GM12878 (cell line): ENCODE data around the gene CYS1. TPM values are rescaled to one million over a fixed set of nuclear protein-coding genes. Genes with fewer than 3 reads are reported as not detected.

Source experiments
- BRCA1 ChIP-seq: IDR thresholded peaks from 2 replicates; pipeline ENCODE4 v1.6.1; 2011; ENCODE audit warnings: low read depth, low read length, improper control_type of control experiment
- CBFB ChIP-seq: IDR thresholded peaks from 2 replicates; pipeline ENCODE4 v1.6.1; 2016; ENCODE audit warnings: antibody characterized with exemption, low read depth
- CEBPB ChIP-seq, 2 experiments: fragments of 150-350 bp in 1 of 2; IDR thresholded peaks; 2 replicates each; pipeline ENCODE4 v1.6.1; 2012 to 2014; ENCODE audit warnings: low read depth in 2 of 2, low read length in 2 of 2, borderline replicate concordance in 1 of 2, inconsistent platforms in 1 of 2
- ETV6 ChIP-seq, 2 experiments: fragments of 450-650 bp in 1 of 2; IDR thresholded peaks in 1 of 2; conservative IDR thresholded peaks in 1 of 2; 2 replicates each; pipeline ENCODE4 v1.6.1; 2014; ENCODE audit warnings: antibody characterized with exemption in 1 of 2, borderline replicate concordance in 1 of 2, low read depth in 1 of 2, mild to moderate bottlenecking in 1 of 2, moderate library complexity in 1 of 2
- EZH2 ChIP-seq: IDR thresholded peaks from 2 replicates; pipeline ENCODE4 v1.6.1; 2012; ENCODE audit warnings: low read depth, mild to moderate bottlenecking, control low read depth, inconsistent platforms, low read length, borderline replicate concordance; ENCODE audit not compliant: control insufficient read depth
- JUND ChIP-seq: IDR thresholded peaks from 2 replicates; pipeline ENCODE4 v1.6.1; 2012; ENCODE audit warnings: low read depth, mild to moderate bottlenecking, low read length, improper control_type of control experiment, moderate library complexity
- KAT2A ChIP-seq: conservative IDR thresholded peaks from 2 replicates; pipeline ENCODE4 v1.6.1; 2011; ENCODE audit warnings: low read depth, low read length; ENCODE audit not compliant: control insufficient read depth
- KLF5 ChIP-seq: fragments of 450-650 bp; IDR thresholded peaks from 2 replicates; pipeline ENCODE4 v1.6.1; 2014; ENCODE audit warnings: mild to moderate bottlenecking; ENCODE audit not compliant: partially characterized antibody
- NFXL1 ChIP-seq: fragments of 450-650 bp; IDR thresholded peaks from 2 replicates; pipeline ENCODE4 v1.6.1; 2017; ENCODE audit warnings: antibody characterized with exemption, mild to moderate bottlenecking, borderline replicate concordance
- PML ChIP-seq: IDR thresholded peaks from 2 replicates; pipeline ENCODE4 v1.6.1; 2012; ENCODE audit warnings: low read length, inconsistent platforms
- SMAD1 ChIP-seq: fragments of 450-650 bp; IDR thresholded peaks from 2 replicates; pipeline ENCODE4 v1.6.1; 2018; ENCODE audit warnings: mild to moderate bottlenecking, low read depth; ENCODE audit not compliant: partially characterized antibody
- TARDBP ChIP-seq: IDR thresholded peaks from 2 replicates; pipeline ENCODE4 v1.6.1; 2016; ENCODE audit warnings: borderline replicate concordance
- TCF12 ChIP-seq: IDR thresholded peaks from 2 replicates; pipeline ENCODE4 v1.6.1; 2011; ENCODE audit warnings: low read depth, mild to moderate bottlenecking, low read length
- TCF3 ChIP-seq: IDR thresholded peaks from 2 replicates; pipeline ENCODE4 v1.6.1; 2012; ENCODE audit warnings: low read depth, mild to moderate bottlenecking, low read length, borderline replicate concordance; ENCODE audit not compliant: insufficient read depth
- TCF7 ChIP-seq: IDR thresholded peaks from 2 replicates; pipeline ENCODE4 v1.6.1; 2014; ENCODE audit warnings: antibody characterized with exemption, borderline replicate concordance
- YY1 ChIP-seq: IDR thresholded peaks from 2 replicates; pipeline ENCODE4 v1.6.1; 2011; ENCODE audit warnings: low read depth, mild to moderate bottlenecking, low read length
- ZNF384 ChIP-seq: IDR thresholded peaks from 2 replicates; pipeline ENCODE4 v1.6.1; 2012; ENCODE audit warnings: low read depth, mild to moderate bottlenecking, low read length, improper control_type of control experiment, borderline replicate concordance
- ZNF622 ChIP-seq: fragments of 450-650 bp; IDR thresholded peaks from 2 replicates; pipeline ENCODE4 v1.6.1; 2017; ENCODE audit warnings: mild to moderate bottlenecking, inconsistent platforms
- polyA plus RNA-seq, 11 experiments: library from polyadenylated mRNA; depleted of rRNA in 4 of 11; unstranded in 6 of 11; stranded (reverse) in 5 of 11; fragments of >200 nt; fragmentation: Nextera tagmentation in 4 of 11; fragmentation: Illumina TruSeq in 1 of 11; extraction: Ambion mirVana in 4 of 11; extraction: Trizol in 1 of 11; gene quantifications; 1 replicate in 1 of 11; 2 replicates in 10 of 11; pipeline versions ENCODE4 v1.2.1 to v1.2.3, GENCODE V29; 2011 to 2016; ENCODE audit warnings: inconsistent platforms in 2 of 11, missing spikeins in 2 of 11, low read depth in 1 of 11
- total RNA-seq, 4 experiments: library from RNA; depleted of rRNA in 3 of 4; stranded (reverse); fragments of >200 nt in 3 of 4; fragmentation: Illumina TruSeq in 1 of 4; extraction: Trizol in 1 of 4; gene quantifications; 2 replicates each; pipeline versions ENCODE4 v1.2.1 to v1.2.3, GENCODE V29; 2013 to 2021
- TF ChIP-seq, protein P1 (sequence below): fragments of 450-650 bp; IDR thresholded peaks from 2 replicates; pipeline ENCODE4 v1.6.1; 2017; ENCODE audit warnings: mild to moderate bottlenecking, moderate library complexity
- TF ChIP-seq, protein P2 (sequence below): fragments of 450-650 bp; IDR thresholded peaks from 2 replicates; pipeline ENCODE4 v1.6.1; 2017; ENCODE audit warnings: borderline replicate concordance
- TF ChIP-seq, protein P3 (sequence below): fragments of 450-650 bp; IDR thresholded peaks from 2 replicates; pipeline ENCODE4 v1.6.1; 2014; ENCODE audit warnings: mild to moderate bottlenecking
- TF ChIP-seq, protein P4 (sequence below): fragments of 450-650 bp; conservative IDR thresholded peaks from 2 replicates; pipeline ENCODE4 v1.6.1; 2017; ENCODE audit warnings: mild to moderate bottlenecking, moderate library complexity

Gene CYS1
- total and polyA plus RNA-seq, 10 of the 15 experiments (the other 5 are each of a cell fraction or from before 2014, with no cell fraction given), result 0.35 to 6.4 (median 2.5) TPM

DNA sequence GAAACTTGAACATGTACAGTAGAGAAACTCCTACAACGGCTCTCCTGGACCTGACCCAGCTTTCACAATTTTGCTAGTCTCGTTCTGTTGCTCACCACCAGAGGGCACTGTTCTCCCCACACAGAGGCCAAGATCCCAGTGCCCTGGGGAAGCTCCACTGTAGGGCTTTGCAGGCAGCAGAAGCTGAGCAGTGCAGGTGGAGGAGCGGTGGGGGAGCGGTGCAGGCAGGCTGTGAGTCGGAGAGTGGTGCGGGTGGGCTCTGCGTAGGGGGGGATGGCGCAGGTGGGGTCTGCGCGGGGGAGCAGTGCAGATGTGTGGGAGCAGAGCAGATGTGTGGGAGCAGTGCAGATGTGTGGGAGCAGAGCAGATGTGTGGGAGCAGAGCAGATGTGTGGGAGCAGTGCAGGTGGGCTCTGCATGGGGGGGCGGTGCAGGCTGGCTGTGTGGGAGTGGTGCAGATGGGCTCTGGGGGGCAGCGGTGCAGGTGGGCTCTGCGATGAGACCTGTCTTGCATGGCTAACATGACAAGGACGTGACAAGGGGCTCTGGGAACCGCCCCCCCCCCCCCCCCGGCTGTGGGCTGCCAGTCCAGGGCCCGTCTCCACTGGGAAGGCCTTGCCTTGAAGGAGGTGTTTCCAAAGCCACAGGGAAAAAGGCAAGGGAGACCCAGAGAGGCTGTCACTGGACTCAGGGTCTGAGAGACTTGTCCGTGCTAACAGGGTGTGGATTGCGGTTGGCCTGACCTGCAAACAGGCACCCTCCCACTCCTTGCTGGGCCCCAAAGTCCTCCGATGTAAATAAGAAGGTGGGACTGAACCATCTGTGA lies 7.3 kb downstream of the CYS1 start (continued):
- TF ChIP-seq, protein P1, sequence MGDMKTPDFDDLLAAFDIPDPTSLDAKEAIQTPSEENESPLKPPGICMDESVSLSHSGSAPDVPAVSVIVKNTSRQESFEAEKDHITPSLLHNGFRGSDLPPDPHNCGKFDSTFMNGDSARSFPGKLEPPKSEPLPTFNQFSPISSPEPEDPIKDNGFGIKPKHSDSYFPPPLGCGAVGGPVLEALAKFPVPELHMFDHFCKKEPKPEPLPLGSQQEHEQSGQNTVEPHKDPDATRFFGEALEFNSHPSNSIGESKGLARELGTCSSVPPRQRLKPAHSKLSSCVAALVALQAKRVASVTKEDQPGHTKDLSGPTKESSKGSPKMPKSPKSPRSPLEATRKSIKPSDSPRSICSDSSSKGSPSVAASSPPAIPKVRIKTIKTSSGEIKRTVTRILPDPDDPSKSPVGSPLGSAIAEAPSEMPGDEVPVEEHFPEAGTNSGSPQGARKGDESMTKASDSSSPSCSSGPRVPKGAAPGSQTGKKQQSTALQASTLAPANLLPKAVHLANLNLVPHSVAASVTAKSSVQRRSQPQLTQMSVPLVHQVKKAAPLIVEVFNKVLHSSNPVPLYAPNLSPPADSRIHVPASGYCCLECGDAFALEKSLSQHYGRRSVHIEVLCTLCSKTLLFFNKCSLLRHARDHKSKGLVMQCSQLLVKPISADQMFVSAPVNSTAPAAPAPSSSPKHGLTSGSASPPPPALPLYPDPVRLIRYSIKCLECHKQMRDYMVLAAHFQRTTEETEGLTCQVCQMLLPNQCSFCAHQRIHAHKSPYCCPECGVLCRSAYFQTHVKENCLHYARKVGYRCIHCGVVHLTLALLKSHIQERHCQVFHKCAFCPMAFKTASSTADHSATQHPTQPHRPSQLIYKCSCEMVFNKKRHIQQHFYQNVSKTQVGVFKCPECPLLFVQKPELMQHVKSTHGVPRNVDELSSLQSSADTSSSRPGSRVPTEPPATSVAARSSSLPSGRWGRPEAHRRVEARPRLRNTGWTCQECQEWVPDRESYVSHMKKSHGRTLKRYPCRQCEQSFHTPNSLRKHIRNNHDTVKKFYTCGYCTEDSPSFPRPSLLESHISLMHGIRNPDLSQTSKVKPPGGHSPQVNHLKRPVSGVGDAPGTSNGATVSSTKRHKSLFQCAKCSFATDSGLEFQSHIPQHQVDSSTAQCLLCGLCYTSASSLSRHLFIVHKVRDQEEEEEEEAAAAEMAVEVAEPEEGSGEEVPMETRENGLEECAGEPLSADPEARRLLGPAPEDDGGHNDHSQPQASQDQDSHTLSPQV, result no peak
- TF ChIP-seq, protein P2, sequence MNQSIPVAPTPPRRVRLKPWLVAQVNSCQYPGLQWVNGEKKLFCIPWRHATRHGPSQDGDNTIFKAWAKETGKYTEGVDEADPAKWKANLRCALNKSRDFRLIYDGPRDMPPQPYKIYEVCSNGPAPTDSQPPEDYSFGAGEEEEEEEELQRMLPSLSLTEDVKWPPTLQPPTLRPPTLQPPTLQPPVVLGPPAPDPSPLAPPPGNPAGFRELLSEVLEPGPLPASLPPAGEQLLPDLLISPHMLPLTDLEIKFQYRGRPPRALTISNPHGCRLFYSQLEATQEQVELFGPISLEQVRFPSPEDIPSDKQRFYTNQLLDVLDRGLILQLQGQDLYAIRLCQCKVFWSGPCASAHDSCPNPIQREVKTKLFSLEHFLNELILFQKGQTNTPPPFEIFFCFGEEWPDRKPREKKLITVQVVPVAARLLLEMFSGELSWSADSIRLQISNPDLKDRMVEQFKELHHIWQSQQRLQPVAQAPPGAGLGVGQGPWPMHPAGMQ, result no peak
- TF ChIP-seq KAT2A (no peak), CEBPB (IDR thresholded peaks at IDR 0.05; ENCODE audit: borderline replicate concordance in 1 of 2, low read depth in 2 of 2, low read length in 2 of 2) (no peak), TCF7 (no peak), CBFB (no peak), KLF5 (no peak), EZH2 (no peak), TARDBP (no peak), PML (no peak), YY1 (peak; percentile 72; the same call in 1 of the 2 replicates), NFXL1 (no peak), TCF3 (no peak), ZNF384 (no peak), SMAD1 (no peak), TCF12 (peak; percentile 51; the same call in 1 of the 2 replicates), BRCA1 (no peak), ETV6 (conservative IDR thresholded peaks at IDR 0.05 in 1 of 2, IDR thresholded peaks at IDR 0.05 in 1 of 2; ENCODE audit: borderline replicate concordance in 1 of 2, low read depth in 1 of 2) (no peak), JUND (no peak), ZNF622 (no peak)
- TF ChIP-seq, protein P3, sequence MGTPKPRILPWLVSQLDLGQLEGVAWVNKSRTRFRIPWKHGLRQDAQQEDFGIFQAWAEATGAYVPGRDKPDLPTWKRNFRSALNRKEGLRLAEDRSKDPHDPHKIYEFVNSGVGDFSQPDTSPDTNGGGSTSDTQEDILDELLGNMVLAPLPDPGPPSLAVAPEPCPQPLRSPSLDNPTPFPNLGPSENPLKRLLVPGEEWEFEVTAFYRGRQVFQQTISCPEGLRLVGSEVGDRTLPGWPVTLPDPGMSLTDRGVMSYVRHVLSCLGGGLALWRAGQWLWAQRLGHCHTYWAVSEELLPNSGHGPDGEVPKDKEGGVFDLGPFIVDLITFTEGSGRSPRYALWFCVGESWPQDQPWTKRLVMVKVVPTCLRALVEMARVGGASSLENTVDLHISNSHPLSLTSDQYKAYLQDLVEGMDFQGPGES, result no peak
- TF ChIP-seq, protein P4, sequence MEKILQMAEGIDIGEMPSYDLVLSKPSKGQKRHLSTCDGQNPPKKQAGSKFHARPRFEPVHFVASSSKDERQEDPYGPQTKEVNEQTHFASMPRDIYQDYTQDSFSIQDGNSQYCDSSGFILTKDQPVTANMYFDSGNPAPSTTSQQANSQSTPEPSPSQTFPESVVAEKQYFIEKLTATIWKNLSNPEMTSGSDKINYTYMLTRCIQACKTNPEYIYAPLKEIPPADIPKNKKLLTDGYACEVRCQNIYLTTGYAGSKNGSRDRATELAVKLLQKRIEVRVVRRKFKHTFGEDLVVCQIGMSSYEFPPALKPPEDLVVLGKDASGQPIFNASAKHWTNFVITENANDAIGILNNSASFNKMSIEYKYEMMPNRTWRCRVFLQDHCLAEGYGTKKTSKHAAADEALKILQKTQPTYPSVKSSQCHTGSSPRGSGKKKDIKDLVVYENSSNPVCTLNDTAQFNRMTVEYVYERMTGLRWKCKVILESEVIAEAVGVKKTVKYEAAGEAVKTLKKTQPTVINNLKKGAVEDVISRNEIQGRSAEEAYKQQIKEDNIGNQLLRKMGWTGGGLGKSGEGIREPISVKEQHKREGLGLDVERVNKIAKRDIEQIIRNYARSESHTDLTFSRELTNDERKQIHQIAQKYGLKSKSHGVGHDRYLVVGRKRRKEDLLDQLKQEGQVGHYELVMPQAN, result no peak
